Measurements from ENCODE around the gene ZNF438. TPM values are rescaled to one million over a fixed set of nuclear protein-coding genes. Genes with fewer than 3 reads are reported as not detected.

The ZNF438 gene
- total and polyA plus RNA-seq, 10 of the 15 experiments (the other 5 are each of a cell fraction or from before 2014, with no cell fraction given), result 0.93 to 5.2 (median 1.9) TPM

DNA sequence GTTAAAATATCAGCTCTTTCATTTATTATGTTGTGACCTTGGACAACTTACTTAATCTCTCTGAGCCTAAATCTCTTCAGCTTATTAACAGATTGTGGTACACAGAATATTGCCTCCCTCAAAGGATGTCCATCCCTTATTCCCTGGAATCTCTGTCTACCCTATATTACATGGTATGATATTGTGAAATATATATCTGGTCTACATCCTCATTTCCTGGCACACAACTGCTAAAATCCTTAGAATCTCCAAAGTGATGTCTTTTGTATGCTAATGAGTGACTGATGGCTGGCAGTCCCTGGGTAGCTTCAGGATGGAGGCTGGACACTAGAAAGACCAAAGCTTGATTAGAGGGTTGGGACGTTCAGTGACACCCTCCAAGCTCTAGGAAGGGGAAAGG, 25.8 kb downstream of the ZNF438 start (continued):
- TF ChIP-seq, protein P1, sequence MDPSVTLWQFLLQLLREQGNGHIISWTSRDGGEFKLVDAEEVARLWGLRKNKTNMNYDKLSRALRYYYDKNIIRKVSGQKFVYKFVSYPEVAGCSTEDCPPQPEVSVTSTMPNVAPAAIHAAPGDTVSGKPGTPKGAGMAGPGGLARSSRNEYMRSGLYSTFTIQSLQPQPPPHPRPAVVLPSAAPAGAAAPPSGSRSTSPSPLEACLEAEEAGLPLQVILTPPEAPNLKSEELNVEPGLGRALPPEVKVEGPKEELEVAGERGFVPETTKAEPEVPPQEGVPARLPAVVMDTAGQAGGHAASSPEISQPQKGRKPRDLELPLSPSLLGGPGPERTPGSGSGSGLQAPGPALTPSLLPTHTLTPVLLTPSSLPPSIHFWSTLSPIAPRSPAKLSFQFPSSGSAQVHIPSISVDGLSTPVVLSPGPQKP (IDR thresholded peaks at IDR 0.05; ENCODE audit: low read depth, low read length), result no peak
- TF ChIP-seq, protein P2, sequence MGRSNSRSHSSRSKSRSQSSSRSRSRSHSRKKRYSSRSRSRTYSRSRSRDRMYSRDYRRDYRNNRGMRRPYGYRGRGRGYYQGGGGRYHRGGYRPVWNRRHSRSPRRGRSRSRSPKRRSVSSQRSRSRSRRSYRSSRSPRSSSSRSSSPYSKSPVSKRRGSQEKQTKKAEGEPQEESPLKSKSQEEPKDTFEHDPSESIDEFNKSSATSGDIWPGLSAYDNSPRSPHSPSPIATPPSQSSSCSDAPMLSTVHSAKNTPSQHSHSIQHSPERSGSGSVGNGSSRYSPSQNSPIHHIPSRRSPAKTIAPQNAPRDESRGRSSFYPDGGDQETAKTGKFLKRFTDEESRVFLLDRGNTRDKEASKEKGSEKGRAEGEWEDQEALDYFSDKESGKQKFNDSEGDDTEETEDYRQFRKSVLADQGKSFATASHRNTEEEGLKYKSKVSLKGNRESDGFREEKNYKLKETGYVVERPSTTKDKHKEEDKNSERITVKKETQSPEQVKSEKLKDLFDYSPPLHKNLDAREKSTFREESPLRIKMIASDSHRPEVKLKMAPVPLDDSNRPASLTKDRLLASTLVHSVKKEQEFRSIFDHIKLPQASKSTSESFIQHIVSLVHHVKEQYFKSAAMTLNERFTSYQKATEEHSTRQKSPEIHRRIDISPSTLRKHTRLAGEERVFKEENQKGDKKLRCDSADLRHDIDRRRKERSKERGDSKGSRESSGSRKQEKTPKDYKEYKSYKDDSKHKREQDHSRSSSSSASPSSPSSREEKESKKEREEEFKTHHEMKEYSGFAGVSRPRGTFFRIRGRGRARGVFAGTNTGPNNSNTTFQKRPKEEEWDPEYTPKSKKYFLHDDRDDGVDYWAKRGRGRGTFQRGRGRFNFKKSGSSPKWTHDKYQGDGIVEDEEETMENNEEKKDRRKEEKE (IDR thresholded peaks at IDR 0.05), result no peak
- TF ChIP-seq, protein P3, sequence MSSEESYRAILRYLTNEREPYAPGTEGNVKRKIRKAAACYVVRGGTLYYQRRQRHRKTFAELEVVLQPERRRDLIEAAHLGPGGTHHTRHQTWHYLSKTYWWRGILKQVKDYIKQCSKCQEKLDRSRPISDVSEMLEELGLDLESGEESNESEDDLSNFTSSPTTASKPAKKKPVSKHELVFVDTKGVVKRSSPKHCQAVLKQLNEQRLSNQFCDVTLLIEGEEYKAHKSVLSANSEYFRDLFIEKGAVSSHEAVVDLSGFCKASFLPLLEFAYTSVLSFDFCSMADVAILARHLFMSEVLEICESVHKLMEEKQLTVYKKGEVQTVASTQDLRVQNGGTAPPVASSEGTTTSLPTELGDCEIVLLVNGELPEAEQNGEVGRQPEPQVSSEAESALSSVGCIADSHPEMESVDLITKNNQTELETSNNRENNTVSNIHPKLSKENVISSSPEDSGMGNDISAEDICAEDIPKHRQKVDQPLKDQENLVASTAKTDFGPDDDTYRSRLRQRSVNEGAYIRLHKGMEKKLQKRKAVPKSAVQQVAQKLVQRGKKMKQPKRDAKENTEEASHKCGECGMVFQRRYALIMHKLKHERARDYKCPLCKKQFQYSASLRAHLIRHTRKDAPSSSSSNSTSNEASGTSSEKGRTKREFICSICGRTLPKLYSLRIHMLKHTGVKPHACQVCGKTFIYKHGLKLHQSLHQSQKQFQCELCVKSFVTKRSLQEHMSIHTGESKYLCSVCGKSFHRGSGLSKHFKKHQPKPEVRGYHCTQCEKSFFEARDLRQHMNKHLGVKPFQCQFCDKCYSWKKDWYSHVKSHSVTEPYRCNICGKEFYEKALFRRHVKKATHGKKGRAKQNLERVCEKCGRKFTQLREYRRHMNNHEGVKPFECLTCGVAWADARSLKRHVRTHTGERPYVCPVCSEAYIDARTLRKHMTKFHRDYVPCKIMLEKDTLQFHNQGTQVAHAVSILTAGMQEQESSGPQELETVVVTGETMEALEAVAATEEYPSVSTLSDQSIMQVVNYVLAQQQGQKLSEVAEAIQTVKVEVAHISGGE (CRISPR knock-in tag; IDR thresholded peaks at IDR 0.05), result no peak
- no peak for TF ChIP-seq MYB (IDR thresholded peaks at IDR 0.05; ENCODE audit: borderline replicate concordance, low read depth, low read length)
- TF ChIP-seq SRF (IDR thresholded peaks at IDR 0.05; ENCODE audit: low read depth in 2 of 2, low read length in 2 of 2), result no peak
- TF ChIP-seq, protein P4, sequence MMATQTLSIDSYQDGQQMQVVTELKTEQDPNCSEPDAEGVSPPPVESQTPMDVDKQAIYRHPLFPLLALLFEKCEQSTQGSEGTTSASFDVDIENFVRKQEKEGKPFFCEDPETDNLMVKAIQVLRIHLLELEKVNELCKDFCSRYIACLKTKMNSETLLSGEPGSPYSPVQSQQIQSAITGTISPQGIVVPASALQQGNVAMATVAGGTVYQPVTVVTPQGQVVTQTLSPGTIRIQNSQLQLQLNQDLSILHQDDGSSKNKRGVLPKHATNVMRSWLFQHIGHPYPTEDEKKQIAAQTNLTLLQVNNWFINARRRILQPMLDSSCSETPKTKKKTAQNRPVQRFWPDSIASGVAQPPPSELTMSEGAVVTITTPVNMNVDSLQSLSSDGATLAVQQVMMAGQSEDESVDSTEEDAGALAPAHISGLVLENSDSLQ (IDR thresholded peaks at IDR 0.05), result no peak
- no peak for TF ChIP-seq RB1 (IDR thresholded peaks at IDR 0.05; ENCODE audit: borderline replicate concordance)
